HG03558 (cell line): ENCODE data around the gene PRRC1.

Source experiments
- ATAC-seq: cut with Tn5 transposase; IDR thresholded peaks from one replicate; pipeline ENCODE4 v1.9.1; 2021; ENCODE audit warnings: moderate number of reproducible peaks; ENCODE audit not compliant: unreplicated experiment; ENCODE audit errors: extremely low read depth

The PRRC1 gene

DNA sequence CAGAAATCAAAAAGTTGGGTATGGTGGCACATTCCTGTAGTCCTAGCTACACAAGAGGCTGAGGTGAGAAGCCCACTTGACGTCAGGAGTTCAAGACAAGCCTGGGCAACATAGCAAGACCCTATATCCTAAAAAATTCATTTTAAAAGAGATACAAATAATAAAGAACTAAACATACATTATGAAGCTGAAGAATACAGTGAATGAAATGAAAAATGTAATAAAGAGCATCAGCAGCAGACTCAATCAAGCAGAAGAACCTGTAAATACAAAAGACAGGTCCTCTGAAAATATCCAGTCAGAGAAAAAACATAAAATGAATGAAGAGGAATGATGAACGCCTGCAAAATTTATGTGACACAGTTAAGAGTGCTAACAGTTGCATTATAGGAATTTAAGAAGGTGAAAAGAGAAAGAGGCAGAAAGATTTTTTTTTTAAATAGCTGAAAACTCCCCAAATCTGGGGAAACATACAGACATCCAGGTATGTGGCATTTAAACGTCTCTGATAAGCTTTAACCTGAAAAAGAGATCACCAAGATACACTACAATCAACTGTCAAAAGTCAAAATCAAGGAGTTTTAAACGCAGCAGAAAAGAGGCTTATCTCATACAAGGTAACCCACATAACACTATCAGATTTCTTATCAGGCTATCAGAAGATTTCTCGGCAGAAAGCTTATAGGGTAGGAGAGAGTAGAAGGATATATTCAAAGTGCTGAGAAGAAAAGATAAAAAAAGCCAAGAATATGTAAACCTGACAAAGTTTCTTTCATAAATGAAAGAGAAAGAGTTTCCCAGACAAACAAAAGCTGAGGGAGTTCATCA lies 57.6 kb downstream of the PRRC1 start:
- ATAC-seq, result no peak

DNA sequence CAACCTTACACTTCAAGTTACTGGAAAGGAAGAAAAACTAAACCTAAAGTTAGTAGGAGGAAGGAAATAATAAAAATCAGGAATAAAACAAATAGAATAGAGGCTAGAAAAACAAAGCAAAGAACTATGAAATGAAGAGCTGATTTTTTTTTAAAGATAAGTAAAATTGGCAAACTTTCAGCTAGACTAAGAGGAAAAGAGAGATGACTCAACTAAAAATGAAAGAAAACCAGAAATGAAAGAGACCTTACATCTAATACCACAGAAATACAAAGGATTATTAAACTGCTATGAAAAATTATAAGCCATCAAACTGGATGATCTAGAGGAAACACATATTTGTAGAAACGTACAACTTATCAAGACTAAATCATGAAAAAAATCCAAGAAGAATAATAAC lies 60.0 kb downstream of the PRRC1 start:
- ATAC-seq, result no peak

DNA sequence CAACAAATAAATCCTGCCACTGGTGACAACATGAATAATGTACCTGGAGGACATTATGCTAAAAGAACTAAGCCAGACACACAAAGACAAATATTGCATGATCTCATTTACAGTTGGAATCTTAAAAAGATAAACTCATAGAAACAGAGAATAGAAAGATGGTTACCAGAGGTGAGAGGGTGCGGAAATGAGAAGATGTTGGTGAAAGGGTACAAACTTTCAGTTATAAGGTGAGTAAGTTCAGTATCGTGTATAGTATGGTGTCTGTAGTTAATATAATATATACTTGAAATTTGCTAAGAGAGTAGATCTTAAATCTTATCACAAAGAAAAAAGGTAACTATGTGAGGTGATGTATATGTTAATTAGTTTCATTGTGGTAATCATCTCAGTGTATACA lies 63.3 kb downstream of the PRRC1 start:
- ATAC-seq, result no peak

DNA sequence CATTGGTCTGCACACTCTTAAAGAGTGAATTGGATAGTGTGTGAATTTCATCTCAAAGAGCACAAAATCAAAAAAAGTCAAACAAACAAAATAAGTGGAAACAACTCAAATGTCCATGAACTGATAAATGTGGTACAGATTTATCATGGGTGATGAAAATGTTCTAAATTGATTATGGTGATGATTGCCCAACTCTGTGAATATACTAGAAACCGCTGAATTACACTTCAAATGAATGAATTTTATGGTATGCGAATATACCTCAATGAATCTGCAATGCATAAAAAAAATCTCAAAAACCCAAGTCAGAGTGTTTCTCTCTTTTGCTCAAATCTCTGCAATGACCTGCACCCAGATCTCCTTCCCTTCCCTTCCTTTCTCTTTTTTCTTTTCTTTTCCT lies 64.0 kb downstream of the PRRC1 start:
- no peak for ATAC-seq

DNA sequence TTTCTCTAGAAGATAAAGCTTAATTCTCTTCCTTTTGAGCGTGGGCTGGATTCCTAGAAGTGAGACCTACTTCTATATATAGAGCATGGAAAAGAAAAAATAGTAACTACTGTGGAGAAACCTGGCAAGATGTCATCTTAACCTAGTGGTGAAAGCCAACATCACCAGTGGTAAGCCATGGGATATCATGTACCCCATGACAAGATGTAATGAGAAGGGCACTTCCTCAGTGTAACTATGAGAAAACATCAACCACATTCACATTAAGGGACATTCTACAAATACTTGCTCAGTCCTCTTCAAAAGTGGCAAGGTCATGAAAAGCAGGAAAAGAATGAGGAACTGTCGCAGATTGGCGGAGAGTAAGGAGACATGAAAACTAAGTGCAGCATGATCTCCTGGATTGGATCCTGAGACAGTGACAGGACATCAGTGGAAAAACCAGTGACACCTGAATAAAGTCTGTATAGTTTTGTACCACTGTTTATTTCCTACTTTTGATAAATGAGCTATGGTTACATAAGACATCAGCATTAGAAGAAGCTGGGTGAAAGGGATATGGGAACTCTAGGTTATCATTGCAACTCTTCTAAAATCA lies 65.4 kb downstream of the PRRC1 start:
- no peak for ATAC-seq

DNA sequence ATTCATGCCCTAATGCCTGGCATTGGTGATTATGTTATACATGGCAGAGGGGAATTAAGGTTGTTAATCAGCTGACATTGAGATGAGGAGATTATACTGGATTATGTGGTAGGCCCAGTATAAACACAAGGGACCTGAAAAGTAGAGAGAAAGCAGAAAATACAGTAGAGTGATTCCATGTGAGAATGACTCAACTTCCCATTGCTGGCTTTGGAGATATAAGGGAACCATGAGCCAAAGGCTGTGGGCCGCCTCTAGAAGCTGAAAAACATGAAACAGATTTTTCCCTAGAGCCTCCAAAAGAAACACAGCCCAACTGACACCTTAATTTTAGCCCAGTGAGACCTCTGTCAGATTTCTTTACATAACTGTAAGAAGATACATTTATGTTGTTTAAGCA lies 66.4 kb downstream of the PRRC1 start:
- ATAC-seq, result no peak

DNA sequence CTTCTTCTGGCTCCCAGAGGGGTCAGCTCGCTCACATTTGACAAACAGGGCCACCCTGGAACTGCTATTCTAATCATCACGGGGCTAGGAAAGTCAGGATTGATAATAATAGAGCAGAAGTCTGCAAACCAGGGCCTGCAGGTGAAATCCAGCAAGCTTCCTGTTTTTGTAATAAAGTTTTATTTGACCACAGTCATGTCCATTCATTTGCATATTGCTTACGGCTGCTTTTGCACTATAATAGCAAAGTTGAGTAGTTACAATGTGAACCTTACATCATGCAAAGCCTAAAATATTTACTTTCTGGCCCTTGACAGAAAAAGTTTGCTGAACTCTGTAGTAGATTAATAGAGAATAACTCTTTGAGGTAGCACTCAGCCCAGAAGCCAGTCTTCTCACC lies 68.2 kb downstream of the PRRC1 start:
- no peak for ATAC-seq

DNA sequence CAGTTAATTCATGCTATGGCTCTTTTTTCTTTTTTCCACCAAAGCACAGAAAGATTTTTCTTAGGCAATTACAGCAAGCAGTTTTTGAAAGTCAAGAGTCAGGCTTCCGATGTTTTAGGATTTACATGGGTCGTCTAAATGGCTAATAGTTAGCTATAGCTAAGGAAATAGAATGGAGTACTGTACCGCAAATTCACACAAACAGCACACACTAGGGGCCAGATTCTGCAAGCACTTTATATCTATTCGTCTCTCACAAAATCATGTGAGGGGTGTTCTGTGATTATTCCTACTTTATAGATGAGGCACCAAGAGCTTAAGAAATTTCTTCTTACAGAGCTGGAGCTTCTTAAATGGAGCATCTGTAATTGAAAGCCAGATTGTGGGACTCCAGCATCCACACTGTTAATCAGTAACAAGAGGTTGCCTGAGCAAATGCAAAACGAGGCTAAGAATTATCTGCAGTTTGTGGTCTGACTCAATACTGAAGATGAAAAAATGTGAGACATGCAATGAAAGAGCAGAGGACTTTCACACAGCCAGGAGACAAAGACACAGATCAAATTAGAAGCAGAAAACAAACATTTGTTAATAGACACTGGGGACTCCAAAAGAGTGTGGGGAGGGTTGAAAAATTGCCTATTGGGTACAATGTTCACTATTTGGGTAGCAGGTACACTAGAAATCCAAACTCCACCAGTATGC lies 68.8 kb downstream of the PRRC1 start:
- ATAC-seq, result peak; percentile 69

DNA sequence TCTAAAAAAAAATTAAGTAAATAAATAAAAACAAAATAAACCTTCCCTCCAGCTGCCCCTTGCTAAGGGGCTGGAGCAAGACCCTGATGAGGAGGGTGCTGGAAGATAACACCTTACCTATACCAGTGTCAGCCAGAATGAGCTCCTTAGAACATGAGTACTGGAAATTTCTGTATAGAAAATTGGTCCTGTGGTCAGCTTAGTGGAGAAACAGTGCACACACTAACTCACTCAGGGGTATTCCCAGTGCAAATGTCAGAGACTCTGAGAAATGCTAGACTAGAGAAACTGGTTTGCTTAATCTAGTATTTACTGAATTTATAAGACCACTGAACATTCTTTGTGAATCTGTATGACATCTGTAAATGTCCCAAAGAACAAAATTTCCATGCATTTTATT lies 69.4 kb downstream of the PRRC1 start:
- ATAC-seq, result peak; percentile 31

DNA sequence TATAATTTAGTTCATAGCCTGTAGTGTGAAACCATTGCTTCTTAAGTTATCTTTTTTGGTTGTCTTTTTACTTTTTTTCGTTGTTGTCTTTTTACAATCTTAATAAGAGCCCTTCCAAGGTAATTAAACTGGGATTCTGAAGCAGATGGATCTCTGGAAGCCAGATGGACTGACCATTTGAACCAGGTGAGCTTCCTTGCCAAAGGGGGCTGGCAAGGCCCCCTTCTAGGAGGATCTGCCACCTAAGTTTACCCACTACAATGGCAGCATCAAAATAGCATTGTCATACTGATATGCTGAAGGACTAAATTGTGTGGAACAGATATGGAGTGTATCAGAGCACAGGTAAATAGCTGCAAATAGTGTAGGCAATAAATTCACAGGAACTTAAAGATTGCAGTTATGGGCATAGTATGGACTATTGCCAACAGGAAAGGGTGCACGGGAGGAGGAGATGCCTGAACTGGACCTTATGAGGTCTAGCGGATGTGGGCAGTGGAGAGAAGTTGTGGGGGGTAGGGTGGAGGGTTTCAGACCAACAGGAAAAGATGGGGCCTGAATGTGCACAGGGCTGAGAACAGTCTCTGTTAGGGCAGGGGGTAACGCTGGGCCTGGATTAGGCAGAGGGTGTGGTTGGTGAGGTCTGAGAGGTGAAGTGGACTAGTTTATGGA lies 69.9 kb downstream of the PRRC1 start:
- ATAC-seq, result no peak

DNA sequence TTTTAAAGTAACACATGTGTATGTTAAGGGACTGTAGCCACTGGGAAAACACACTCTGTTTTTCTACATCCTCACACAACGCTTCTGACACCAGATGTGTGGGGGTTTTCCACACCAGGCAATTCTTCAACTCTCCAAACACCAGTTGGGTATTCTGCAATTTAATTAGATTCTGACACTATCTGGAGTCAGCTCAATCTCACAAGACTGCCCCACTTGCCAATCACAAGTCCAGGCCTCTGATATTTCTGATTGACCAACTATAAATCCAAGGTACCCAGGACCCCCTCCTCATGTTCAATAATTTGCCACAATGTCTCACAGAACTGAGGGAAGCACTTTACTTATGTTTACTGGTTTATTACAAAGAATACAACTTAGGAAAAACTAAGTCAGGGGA lies 70.9 kb downstream of the PRRC1 start:
- ATAC-seq, result no peak

DNA sequence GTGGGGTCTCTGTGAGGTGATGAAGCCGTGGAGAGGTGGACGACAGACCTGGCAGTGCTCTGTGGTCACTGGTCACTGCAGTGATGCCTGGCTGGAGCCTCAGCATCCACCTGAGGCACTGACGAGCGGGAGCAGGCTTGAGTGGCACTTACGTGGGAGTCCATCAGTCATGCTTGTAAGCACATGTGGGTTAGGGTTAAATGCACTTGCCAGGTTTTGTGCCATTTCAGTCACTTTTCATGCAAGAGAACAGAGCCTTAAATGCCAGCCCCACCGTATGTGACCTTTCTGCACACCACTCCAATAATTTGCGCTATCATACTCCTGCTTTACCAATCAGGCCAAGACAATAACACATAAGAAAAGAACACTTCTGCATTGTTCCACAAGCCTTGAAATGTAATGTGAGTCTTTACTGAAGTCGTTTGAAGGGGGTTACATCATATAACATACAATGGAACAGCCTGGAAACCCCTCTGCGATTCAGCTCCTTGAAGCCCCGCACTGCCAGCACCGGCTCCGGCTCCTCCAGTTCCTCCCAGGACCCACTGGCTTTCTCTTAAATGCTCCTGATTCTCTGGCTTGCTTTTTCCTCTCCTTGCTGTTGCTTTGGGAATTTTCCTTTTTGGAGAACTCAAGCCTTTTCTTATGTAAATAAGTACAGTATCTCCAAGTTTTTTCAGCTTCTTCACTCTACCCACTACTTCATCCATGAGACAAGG lies 72.0 kb downstream of the PRRC1 start:
- no peak for ATAC-seq

DNA sequence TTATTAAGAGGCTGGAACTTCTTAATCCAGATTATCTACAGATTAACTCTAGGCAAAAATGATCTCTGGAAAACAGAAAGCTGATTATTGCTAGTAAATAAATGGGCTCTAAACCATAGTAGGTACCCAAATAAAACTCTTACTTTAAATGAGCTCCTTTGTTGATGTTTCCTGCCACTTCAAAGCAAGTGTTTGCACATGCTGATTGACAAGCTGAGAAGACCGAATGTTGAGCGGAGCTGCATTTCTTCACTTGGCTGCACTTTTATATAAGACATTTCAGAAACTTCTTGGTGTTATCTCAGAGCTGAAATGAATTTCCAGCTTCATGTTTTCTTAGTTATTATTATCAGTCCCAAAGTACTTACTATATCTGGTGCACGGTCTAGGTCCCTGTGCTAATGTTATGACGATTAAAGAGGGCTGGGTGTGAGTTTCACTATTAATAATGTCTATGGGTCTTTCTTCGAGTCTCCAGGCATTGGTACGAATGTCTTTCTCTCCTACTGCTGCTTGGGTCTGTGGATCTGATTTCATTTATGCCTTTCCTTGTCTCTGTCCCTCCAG lies 72.8 kb downstream of the PRRC1 start:
- peak; percentile 34 for ATAC-seq

DNA sequence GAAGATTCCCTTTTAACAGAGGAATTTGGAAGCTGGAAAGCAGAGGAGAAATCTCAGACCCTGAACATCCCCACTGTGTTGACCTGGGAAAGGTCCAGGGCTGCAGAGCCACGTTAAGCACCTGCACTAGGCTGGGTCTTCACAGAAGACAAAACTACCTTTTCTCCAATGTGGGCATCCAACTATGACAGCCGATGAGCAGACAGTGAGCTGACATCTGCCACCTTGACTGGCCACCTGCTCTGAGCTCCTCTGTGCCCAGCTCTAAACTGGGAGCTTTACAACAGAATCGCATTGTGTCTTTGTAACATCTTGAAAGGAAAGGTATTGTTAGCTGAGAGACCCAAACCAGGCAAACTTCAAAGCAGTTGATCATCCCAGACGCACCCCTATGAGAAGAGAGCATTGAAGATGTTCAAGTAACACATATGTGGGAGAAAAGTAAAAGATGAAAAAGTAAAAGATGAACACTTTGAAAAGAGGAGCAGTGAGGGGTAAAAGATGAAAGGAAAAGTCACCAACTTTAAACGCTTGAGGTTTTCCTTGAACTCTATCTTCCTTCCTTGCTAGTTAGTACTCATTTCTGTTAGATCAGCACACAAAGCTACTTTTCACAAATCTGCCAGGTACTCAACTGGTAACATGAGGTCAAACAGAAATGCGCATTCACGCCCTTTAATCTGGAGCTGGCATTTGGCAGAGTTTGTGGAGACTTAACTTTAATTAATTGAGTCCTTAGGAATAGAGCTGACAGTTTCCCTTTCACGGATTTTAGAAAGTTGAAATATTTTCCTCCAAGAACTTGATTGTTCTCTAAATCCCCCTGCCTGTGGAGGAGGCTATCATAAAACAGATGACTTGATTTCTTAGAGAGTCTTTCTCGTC lies 78.3 kb downstream of the PRRC1 start:
- ATAC-seq, result no peak

DNA sequence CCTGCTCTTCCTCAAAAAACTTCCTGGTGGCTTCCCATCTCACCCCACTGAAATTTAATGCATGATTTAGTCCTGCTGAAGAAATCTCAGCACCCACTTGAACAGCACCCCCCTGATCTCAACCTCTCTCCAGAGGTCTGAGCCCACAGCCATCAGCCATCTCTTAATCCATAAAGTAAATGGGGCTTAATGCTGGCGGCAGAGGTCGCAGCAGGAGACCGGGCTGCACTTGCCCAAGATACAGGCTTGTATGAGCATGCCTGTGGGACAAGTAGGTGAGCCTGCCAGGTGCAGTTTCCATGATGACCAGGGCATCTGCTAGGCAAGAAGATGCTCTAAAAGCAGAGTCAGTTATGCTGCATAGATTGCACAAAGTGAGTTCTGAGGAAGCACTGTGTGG lies 79.1 kb downstream of the PRRC1 start:
- ATAC-seq, result no peak

DNA sequence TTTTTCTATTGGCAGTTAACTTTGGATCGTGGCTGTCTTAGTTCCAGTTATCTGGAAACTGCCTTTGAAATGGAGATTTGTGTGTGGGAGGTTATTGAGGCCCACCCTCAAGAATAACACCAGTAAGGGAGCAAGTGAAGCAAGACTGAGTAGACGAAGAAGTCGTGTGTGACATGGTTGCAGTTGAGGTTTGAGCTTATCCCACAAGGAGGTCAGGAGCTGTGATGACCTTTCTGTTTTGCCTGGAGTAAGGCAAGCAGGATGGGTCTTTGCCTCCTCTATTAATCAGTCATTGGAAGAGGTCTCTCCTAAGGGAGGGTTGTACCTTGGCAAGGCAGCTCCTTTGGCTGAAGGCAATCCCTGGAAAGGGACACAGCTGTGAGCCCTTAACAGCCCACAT lies 81.9 kb downstream of the PRRC1 start:
- no peak for ATAC-seq

DNA sequence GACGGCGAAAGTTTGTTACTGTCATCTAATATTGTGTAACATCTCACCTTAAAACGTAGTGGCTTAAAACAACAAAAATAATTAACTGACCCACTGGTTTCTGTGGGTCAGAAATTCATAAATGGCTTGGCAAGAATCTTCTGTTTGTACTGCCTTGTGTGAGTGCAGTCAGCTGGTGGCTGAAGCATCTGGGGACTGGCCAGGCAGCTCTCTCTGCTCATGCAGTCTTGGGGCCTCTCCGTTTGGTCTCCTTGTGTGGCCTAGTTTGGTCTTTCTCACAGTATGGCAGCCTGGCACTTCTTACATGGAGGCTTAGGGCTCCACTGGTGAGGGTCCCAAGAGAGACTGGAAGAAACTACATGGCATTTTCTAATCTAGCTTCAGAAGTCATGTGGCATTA lies 82.4 kb downstream of the PRRC1 start:
- no peak for ATAC-seq

DNA sequence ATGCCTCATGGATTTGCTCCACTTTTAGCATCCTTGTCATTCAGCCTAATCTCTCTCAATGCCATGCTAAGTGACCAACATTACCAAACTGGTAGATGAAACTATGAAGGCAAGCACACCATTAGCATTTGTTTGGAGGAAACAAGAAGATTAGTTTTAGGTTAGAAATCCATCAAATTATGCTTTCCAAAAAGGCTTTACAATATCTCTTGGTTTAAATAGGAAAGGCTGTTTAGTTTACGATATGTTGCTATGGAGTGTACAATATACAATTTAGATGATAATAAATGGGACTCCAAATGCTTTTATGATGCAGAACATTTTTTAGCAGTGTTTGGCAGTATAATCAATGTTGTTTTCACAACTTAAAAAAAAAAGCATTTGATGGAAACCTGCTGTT lies 83.7 kb downstream of the PRRC1 start:
- no peak for ATAC-seq

DNA sequence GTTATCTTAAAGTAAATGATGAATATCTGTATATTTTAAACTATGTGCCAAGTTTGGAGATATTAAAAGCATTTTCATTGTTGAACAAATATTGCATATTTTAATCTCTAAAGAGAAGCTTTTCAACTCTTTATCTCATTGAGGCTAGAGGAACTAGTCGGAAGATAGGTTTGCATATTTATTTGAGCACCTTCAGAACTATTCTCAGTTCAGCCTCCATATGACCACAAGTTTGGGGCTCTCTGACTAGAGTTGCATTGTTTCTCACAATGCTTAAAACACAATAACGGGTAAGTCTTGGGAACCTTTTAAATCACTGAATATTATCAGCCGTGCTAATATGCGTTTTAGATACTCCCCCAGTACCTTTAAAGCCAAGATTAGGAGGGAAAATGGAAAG lies 84.2 kb downstream of the PRRC1 start:
- ATAC-seq, result no peak
